ENCODE results near the gene SOBP.

Gene SOBP

DNA sequence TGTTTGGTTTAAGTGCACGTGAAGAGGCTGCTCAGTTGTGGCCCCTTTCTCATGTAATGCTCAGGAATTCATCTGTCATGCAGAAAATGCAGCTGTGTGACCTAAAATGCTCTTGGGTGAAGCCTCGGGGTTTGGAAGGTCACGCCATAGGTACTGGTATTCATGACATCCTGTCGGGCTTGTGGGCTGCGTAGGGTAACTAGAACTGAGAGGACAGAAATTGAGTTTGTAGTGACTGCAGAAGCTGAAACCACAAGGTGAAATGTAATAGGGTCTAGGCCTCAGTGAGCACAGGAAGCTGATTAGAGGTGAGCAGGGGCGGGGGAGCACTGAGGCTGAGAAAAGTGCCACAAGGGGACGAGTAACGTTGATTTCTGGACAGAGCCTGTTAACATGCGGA, 128.8 kb downstream of the SOBP start:
- no peak for DNase-seq (ENCODE audit: low spot score)

DNA sequence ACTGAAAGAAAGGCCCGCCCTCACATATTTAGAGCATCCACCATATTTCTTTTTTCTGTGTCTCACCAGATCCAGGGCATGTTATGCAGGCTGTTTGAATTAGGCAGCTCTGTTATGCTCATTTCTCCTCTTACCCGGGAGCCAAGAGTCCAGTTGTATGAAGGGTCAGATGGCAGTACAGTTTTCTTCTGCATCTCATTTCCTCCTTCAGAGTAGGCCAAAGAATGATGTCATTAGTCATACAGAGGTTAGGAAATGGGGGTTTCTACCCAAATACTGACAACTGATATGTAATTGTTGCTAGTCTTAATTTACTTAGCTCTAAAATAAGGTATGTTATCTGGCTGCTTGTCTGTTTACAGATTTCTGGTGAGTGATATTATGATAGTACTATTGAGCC, 130.8 kb downstream of the SOBP start:
- no peak for DNase-seq (ENCODE audit: low spot score)

DNA sequence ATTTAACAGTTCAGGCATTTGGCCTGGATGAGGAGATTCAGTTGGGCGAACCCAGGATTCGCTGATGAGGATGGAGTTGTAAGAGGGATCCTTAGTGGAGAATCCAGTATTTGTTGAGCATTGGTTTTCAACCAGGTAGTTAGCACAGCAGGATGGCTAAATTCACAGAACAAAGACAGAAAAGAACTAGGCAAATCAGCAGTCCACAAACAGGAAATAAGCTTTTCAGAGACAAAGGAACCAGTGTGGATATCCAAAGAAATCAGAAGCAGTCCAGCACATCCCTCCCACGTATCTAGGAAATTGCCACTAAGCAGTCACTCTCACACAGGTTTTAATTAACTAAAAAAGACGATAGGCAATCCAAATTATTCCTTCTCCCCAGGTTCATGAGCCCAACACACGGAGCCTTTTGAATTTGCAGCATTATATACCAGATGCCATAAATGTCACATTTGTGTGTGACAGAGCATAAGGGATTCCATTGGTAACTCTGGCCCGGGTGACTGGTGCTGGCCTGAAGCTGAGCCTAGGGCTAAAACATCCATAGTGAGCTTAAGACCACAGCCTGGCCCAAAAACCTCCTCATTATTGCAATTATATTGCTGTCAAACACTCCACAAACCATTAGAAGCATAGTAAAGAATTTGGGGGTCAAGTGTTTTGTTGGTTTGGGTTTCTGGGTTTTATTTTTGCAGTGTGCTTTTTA, 131.5 kb downstream of the SOBP start:
- no peak for DNase-seq (ENCODE audit: low spot score)

DNA sequence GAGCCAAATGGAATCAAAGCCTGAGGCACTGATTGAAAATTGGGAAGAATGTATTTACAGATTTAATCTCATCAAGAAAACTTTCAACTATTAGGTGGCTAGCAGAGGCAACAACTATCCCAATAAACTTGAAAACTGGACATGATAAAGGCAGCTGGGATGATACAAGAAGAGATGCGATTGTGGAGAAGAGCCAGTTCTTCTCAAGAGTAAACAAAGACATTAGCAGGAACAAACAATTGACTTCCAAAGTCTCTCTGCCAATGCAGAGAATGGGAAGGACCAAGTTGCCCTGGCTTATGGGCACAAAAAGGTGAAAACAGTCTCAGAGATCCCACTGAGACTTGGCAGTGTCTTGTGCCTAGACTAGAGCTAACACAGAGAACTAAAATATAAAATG, 132.4 kb downstream of the SOBP start:
- no peak for DNase-seq (ENCODE audit: low spot score)

DNA sequence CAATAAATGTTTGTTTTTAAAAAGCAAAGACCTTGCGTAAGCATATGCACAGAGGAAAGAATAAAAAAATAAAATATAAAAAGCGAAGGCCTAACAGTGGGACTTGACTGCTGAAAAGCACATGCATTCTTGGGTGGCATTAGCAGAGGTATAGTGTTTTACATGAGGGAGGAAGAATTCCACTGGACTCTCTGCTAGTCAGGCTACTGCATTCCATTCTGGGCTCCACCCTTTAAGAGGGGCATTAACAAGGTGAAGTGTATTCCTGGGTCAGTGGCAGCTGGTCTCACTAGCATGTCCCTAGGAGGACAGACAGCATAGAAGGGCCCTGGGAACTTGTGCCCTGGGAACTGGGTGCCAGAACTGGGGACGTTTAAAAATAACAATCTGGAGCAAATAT, 134.1 kb downstream of the SOBP start:
- no peak for DNase-seq (ENCODE audit: low spot score)

DNA sequence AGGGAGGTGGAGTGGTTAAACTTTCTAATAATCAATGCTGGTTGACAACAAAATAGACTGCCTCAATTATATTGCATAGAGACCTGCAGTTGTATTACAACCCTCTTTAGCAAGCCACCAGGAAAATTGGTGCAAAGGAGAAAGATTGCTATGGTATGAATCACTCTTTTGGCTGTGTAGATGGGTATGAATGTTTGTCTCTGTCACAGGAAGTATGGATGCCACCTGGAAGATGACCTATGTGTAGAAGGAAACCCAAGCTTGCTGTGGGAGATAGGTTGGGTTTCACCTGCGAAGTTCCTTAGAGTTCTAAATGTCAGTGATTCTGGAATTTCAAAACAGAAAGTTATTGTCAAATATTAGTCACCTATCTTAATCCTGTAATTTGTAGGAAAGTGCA, 134.6 kb downstream of the SOBP start:
- peak; percentile 28 for DNase-seq (ENCODE audit: low spot score)

DNA sequence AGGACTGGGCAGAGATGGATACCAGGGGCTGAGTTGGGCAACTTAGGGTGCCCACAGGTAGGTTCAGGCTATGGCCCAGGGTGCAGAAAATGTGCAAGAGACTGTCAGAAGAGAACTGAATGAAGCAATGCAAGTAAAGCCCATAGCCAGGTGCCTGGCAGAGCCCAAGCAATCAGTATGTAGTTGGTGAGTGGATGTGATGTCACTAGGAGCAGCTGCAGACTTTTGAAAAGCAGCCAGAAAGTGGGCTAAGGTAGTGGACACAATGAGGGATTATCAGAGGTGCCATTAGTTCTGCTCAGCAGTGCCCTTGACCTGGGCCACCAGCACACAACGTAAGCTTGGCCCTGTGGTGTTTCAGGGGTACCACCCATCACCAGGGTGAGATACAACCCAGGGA, 135.3 kb downstream of the SOBP start:
- no peak for DNase-seq (ENCODE audit: low spot score)

DNA sequence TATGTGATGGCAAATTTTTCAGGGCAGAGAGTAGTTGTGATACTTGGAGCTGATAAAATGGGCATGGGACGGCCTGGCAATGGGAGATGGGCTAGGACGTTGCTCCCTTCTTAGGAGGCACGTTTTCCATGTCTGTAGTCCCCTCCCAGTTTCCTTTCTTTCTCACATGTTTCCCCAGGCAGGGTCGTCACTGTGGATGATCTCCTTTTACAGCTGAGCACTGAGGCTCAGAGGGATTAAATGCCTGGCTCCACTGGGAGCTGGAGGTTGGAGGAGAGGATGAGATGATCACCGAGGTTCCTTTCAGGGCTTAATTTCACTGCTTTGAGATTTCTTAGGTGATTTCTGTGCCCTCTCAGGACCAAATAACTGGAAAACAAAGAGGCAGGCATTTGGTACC, 136.7 kb downstream of the SOBP start:
- DNase-seq (ENCODE audit: low spot score), result no peak

DNA sequence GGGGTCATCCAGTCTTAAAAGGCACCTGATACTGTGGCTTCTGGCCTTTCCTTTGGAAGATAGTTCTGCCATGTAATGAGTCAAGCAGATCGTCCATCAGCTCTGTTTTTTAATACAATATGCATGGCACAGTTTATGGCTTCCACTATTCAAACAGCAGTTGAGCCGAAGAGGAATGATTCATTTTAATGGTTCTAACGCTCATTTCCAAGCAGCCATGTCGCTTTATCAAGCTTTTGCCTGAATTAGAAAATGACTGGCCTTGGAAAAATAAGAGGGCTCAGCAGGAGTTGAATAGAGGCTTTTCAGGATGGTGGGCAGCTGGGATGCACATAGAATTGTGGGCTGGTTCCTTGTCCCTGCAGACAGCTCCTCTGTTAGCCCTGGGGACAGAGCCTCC, 138.1 kb downstream of the SOBP start:
- DNase-seq (ENCODE audit: low spot score), result no peak

DNA sequence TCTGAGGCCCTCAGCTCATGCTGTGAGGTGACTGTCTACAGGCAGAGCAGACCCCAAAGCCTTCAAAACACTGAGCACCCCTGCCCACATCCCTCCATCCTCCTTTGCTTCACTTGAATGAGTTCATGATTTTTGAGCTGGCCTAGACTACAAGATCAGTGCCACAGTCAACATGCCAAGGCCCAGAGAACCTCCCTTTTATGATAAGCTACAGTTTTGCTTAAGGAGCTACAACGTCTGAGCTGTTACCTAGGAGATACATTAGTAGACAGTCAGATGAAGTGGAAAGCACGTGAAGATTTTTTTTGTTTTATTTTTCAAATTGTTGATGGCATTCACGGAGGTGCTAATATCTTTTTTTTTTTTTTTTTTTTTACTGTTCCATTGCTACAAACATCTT, 139.0 kb downstream of the SOBP start:
- DNase-seq (ENCODE audit: low spot score), result no peak

DNA sequence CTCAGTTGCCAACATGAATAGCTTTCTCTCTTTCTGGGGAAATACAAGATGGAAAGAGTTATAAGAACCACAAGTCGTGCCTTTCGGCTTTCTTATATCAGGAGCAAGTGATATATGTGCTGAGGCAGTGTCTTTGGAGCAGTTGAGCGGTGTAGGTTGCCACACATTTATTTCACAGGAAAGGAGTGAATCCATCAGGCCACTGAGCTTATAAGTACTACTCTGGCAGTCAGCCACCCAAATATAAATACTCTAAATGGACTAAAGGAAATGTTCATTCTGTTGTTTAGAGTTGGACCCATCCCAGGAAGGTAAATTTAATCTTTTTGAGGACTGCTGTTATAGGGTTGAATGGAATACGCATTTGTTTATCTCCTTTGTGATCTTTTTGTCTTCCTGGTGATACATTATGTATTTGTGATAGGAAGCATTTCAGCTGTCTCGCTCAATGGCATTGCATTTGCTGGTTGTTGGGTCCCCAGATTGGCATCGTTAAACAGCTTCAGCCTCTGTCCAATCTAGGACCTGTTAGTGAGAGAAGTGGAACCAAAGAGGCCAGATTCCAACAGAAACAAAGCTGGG, 139.7 kb downstream of the SOBP start:
- no peak for DNase-seq (ENCODE audit: low spot score)

DNA sequence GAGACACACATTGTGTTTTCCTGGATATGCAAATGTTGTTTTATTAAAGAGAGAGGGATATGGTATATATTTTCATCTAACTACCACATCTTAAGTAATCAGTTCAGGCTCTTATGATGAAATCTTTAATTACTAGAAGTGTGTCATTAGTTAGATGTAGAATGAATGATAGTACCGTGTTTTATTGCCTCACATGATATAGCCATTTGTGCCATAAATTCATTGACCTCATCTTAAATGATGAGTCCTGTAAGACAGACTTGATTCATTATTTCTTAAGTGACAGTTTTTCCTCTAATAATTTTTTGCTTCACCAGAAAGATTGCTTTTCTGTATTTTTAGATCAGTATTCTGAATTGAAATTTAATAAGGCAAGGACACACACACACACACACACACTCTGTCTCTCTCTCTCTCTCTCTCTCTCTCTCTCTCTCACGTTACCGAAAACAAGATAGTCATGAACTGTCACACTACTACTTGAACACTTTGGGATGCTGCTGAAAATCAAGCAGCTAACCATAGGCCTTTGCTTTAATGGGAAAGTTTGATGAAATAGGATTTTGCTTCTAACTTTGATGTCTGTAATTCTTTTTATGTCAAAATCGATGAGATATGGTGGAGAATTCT, 140.5 kb downstream of the SOBP start:
- DNase-seq (ENCODE audit: low spot score), result no peak

DNA sequence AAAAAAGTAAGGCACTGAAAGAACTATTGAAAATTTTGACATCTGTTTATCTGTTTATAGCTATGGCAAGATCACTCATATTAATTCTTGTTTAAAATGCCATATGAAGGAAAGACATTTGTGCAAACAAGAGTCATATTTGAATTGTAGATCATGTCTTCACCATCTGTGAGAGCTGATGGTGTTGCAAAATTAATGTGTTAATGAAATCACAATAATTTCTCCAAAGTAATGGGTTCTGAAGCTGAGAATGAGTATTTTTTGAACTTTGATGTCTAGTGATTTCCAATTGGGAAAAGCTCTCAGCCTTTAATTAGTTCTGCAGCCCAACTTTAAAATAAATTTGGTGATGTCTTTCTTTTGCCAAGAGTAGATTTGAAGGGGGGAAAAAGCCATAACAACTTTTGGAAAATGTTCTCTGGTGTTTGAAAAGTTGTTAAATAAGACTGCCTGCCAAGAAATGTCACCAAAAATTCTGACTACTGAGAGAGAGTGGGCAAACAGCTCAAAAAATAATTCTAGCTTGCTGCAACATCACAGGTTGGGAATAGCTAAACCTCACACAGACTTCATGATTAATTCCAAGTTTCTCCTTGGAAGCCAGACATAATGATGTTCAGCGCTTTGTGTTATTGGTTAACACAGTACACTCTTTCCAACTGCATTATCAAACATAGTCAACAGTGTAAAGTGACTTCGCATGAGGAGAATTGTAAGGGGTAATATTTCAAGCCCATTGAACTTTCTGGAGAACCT, 142.6 kb downstream of the SOBP start:
- no peak for DNase-seq (ENCODE audit: low spot score)

DNA sequence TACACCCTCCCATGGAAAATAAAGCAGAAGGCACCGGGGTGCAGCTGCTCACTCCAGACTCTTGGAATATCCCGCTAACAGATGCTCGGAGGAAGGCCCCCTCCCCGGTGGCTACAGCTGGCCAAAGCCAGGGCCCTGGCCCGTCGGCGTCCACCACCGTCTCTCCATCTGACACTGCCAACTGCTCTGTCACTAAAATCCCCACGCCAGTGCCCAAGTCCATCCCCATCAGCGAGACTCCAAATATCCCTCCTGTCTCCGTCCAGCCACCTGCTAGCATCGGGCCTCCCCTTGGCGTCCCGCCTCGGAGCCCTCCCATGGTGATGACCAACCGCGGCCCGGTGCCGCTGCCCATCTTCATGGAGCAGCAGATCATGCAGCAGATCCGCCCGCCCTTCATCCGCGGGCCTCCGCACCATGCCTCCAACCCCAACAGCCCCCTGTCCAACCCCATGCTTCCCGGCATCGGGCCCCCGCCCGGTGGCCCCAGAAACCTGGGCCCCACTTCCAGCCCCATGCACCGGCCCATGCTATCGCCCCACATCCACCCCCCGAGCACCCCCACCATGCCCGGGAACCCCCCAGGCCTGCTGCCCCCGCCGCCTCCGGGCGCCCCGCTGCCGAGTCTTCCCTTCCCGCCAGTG, 143.9 kb downstream of the SOBP start:
- no peak for DNase-seq (ENCODE audit: low spot score)

DNA sequence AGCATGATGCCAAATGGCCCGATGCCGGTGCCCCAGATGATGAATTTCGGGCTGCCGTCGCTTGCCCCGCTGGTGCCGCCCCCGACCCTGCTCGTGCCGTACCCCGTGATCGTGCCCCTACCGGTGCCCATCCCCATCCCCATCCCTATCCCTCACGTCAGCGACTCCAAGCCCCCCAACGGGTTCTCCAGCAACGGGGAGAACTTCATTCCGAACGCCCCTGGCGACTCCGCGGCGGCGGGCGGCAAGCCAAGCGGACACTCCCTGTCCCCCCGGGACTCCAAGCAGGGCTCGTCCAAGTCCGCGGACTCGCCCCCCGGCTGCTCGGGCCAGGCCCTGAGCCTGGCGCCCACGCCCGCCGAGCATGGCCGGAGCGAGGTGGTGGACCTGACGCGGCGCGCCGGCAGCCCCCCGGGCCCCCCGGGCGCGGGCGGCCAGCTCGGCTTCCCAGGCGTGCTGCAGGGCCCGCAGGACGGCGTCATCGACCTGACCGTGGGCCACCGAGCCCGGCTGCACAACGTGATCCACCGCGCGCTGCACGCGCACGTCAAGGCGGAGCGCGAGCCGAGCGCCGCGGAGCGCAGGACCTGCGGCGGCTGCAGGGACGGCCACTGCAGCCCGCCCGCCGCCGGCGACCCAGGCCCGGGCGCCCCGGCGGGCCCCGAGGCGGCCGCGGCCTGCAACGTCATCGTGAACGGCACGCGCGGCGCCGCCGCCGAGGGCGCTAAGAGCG, 144.6 kb downstream of the SOBP start:
- no peak for DNase-seq (ENCODE audit: low spot score)

DNA sequence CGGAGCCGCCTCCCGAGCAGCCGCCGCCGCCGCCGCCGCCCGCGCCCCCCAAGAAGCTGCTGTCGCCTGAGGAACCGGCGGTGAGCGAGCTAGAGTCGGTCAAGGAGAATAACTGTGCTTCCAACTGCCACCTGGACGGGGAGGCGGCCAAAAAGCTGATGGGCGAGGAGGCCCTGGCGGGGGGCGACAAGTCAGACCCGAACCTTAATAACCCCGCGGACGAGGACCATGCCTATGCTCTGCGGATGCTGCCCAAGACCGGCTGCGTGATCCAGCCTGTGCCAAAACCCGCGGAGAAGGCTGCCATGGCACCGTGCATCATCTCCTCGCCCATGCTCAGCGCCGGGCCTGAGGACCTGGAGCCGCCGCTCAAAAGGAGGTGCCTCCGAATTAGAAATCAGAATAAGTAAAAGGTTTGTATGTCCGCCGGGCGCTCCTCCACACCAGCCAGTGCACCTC, 145.2 kb downstream of the SOBP start:
- no peak for DNase-seq (ENCODE audit: low spot score)

DNA sequence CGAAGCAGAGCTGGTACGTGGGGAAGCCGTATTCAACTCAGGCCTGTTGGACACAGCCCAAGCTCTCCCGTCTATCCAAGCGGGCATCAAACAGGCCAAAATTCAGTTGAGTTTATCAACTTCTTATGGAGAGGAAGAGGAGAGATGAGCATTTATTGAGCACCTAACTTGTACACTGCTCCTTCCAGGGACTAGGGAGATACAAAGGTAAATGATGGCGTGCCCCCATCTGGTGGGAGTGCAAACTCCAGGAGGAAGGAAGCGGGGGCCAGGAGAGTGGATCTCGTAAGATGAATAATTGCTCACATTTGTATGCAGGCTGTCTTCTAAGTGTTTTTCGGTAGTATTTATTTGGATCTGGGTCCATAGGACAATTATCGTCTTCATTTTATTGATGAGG, 146.6 kb downstream of the SOBP start:
- no peak for DNase-seq (ENCODE audit: low spot score)

DNA sequence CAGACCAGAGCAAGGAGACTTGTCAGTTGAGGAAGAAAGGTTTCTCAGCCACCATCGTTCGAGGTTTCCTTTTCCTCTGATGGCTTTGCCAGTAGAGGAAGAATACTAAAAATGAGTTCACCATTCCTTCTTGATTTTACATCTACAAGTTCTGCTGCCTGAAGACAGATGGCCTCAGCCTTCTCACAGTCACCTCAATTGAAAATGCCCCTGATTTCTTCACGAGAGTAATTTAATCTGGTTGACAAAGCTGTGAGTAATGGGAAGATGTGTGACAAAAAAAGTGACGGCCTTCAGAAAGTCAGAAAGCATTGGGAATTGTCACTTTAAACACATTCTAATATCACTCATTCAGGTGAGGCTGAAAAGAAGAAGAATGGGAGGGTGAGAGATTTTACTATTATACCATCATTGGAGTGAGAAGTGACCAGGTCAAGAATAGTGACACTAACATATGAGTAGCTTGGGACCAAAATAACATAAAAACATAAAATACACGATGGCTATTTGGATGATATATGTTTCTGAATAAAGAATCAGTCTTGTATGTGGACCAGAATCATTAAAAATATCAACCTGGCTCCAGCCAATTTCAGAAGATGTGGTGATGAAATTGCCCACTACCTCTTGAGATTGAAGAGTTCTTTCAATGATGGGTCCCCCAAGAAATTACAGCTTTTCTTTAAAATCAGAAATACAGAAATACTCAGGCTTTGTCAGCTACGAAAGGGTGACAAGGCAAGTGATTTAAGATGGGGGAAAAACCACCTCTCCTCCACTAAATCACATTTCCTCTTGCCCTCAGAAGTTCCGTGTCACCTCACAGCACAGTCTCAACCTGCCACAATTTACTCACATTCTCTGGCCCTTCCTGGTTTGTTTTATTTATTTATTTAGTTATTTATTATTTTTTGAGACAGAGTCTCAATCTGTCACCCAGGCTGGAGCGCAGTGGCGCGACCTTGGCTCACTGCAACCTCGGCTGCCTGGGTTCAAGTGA, 147.7 kb downstream of the SOBP start:
- DNase-seq (ENCODE audit: low spot score), result no peak

DNA sequence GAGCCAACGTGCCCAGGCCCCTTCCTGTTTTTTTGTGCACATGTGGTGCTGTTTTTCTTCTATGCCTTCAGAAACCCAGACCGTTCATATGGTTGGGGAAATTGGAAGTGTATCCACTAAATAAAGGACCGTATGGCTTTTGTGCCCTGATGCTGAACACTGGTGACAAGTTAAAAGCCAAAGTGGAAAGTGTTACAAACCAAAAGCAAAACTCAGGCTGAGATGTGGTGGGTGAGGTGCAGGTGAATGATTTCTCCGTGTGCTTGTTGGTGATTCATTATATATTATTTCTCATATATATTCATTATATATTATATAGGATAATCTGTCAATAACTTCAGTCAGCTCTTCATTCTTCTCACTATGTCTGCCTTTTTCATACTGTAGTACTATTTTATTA, 148.6 kb downstream of the SOBP start:
- no peak for DNase-seq (ENCODE audit: low spot score)

DNA sequence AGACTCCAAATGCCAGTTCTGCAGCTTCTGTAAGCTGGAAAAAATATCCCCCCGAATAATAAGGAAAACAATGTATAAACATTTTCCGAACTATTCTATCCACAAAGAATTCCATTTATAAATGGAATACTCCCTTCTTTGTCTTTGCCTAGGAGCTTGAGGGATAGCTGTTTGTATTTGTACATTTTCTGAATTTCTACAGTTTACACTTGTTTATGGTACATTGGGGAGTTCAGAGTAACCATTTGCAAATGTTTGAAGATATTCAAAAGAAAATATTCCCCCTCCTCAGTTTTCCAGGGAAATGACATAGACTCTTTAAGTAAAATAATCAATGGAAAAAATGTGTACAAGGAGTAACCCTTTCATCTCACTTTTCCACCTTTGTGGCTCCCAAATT, 149.6 kb downstream of the SOBP start:
- DNase-seq (ENCODE audit: low spot score), result no peak

DNA sequence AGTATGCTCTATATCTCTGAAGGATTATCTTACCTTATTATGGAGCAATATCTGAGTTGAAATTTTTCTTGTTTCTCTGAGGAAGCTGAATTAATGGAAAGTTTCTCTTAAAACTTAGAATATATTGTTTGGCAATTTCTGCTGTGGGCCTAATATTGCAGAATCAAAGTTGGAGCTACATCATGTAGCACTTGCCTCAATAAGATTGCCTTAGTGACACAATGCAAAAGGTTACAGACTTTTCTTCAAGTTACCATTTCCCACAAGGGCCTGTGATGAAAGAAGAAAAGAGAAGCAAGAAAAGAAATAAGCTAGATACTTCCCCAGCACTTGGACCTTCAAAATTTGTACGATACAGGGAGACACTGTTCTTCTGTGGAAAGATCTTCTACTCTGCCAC, 151.2 kb downstream of the SOBP start:
- DNase-seq (ENCODE audit: low spot score), result no peak

All from LoVo (cell line).